Mesothelial cell of epicardium (in vitro differentiated cells): ENCODE results near the gene ADIRF. TPM values are rescaled to one million over a fixed set of nuclear protein-coding genes. Genes with fewer than 3 reads are reported as not detected.
"Not testable (repeated sequence)": the region's sequence is repeated elsewhere in the genome, so short reads cannot be mapped to it uniquely, and the experiment has no call there.

Experiments
- DNase-seq, 2 experiments: peaks; one replicate each; pipeline ENCODE4 v3.0.0; 2021; ENCODE audit warnings: low spot score in 2 of 2; ENCODE audit not compliant: unreplicated experiment in 2 of 2
- H3K27ac Mint-ChIP-seq: 2 replicates; pipeline ENCODE4 v1.8.0; 2021; ENCODE audit warnings: mixed read lengths
- H3K27me3 Mint-ChIP-seq: 2 replicates; pipeline ENCODE4 v1.8.0; 2021; ENCODE audit warnings: low read depth, mixed read lengths
- H3K36me3 Mint-ChIP-seq: 2 replicates; pipeline ENCODE4 v1.8.0; 2021; ENCODE audit warnings: mixed read lengths
- H3K4me1 Mint-ChIP-seq: 2 replicates; pipeline ENCODE4 v1.8.0; 2021; ENCODE audit warnings: mixed read lengths
- H3K4me3 Mint-ChIP-seq: 2 replicates; pipeline ENCODE4 v1.8.0; 2021; ENCODE audit warnings: mild to moderate bottlenecking, moderate library complexity, mixed read lengths
- H3K9me3 Mint-ChIP-seq: 2 replicates; pipeline ENCODE4 v1.8.0; 2021; ENCODE audit warnings: mixed read lengths
- total RNA-seq: library from RNA; stranded (reverse); gene quantifications from 3 replicates; pipeline ENCODE4 v1.2.1, GENCODE V29; 2021
- TF ChIP-seq, protein P1 (sequence below): fragments of 200-600 bp; sonication (generic); IDR thresholded peaks from one replicate; pipeline ENCODE4 v1.5.0; 2021; ENCODE audit warnings: antibody characterized with exemption; ENCODE audit not compliant: unreplicated experiment

The ADIRF gene
- total RNA-seq, 1 donor from 2014 or later = not detected

DNA sequence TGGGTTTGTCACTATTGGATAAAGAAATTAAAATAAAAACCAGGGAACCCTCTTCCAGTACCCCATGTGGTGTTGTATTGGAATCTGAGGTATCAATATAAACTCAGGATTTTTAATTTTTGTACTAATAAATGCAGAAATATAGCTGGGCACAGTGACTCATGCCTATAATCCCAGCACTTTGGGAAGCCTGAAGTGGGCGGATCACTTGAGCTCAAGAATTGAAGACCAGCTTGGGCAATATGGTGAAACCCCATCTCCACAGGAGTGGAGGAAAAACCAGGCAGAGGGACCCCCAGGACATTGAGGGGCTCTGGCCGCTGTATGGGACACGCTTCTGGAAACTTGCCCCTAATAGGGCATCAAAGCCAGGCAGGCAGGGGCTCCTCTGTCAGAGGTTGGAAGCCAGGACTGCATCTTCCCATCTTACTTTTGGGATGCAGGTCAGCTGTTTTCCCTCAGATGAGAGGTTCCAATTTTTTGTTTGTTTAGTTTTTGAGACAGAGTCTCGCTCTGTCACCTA is 11.1 kb downstream of the ADIRF start:
- H3K36me3 Mint-ChIP-seq = no peaks in the 10 kb centered on the region
- TF ChIP-seq, protein P1, sequence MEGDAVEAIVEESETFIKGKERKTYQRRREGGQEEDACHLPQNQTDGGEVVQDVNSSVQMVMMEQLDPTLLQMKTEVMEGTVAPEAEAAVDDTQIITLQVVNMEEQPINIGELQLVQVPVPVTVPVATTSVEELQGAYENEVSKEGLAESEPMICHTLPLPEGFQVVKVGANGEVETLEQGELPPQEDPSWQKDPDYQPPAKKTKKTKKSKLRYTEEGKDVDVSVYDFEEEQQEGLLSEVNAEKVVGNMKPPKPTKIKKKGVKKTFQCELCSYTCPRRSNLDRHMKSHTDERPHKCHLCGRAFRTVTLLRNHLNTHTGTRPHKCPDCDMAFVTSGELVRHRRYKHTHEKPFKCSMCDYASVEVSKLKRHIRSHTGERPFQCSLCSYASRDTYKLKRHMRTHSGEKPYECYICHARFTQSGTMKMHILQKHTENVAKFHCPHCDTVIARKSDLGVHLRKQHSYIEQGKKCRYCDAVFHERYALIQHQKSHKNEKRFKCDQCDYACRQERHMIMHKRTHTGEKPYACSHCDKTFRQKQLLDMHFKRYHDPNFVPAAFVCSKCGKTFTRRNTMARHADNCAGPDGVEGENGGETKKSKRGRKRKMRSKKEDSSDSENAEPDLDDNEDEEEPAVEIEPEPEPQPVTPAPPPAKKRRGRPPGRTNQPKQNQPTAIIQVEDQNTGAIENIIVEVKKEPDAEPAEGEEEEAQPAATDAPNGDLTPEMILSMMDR = no peak
- H3K9me3 Mint-ChIP-seq = no peaks in the 10 kb centered on the region
- no peak overlapping the region for H3K27ac Mint-ChIP-seq
- H3K4me3 Mint-ChIP-seq = no peak overlapping the region
- H3K4me1 Mint-ChIP-seq = peaks cover 9% of the 10 kb centered on the region
- H3K27me3 Mint-ChIP-seq = no peaks in the 10 kb centered on the region
- no peak for DNase-seq

DNA sequence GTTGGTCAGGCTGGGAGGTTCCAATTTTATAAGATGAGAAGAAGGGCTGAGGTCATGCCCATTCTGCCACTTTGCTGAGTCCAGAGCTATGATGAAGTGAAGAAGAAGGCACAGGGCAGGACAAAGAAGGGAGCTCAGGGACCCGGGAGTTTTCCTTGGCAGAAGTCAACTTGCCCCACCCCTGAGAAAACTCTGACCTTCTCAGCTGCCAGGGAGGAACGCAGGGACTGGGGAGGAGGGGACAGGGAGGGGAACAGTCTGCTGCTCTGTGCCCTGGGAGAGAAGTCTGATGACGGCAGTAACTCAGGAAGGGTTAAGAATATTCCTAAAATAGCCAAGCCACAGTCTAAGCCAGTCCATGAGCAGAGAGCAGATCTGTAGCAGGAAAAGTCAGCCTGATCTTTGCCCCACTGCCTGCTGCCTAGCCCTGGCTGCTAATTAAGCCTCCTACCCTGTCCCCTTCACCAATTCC is 11.7 kb downstream of the ADIRF start:
- DNase-seq = no peak
- TF ChIP-seq, protein P1 = no peak
- Mint-ChIP-seq H3K9me3 (no peaks in the 10 kb centered on the region), H3K4me1 (peaks cover 3% of the 10 kb centered on the region), H3K36me3 (no peaks in the 10 kb centered on the region), H3K27me3 (no peaks in the 10 kb centered on the region), H3K27ac (no peak overlapping the region), H3K4me3 (no peak overlapping the region)

DNA sequence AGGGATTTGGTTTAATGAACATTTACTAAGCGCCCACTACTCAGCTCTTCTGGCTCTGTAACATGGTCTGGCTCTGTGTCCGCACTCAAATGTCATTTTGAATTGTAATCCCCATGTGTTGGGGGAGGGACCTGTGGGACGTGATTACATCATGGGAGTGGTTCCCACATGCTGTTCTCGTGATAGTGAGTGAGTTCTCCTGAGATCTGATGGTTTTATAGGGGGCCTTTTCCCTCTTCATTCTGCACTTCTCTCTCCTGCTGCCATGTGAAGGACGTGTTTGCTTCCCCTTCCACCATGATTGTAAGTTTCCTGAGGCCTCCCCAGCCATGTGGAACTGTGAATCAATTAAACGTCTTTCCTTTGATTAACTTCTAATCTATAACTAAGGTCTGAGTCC is 12.7 kb downstream of the ADIRF start:
- H3K27me3 Mint-ChIP-seq, H3K9me3 Mint-ChIP-seq, H3K27ac Mint-ChIP-seq, H3K4me1 Mint-ChIP-seq, DNase-seq, H3K4me3 Mint-ChIP-seq, H3K36me3 Mint-ChIP-seq: not testable (repeated sequence)

DNA sequence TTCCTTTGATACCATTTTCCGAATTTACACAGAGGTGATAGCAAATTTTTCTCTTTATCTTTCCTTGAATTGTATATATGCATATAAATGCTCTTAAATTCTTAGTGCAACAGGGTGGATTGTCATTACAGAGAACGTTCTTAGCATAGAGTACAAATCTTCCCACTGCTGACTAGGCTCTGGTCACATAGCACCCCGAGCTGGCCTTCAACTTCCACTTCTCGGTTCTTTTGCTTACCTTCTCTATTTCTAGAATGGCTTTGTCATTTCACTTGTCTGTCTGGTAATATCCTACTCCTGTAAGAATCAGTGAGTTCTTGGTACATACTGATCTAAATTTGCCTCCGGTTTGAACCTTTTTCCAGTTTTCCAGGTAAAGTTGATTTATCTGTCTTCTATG is 13.4 kb downstream of the ADIRF start:
- DNase-seq = no peak
- Mint-ChIP-seq H3K4me1 (peaks cover 3% of the 10 kb centered on the region), H3K27ac (no peak overlapping the region), H3K36me3 (no peaks in the 10 kb centered on the region), H3K9me3 (no peaks in the 10 kb centered on the region), H3K4me3 (no peak overlapping the region), H3K27me3 (no peaks in the 10 kb centered on the region)
- TF ChIP-seq, protein P1 = no peak

DNA sequence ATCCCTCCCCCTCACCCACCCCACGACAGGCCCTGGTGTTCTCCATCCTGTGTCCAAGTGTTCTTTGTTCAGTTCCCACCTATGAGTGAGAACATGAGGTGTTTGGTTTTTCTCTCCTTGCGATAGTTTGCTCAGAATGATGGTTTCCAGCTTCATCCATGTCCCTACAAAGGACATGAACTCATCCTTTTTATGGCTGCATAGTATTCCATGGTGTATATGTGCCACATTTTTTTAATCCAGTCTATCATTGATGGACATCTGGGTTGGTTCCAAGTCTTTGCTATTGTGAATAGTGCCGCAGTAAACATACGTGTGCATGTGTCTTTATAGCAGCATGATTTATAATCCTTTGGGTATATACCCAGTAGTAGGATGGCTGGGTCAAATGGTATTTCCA is 16.2 kb downstream of the ADIRF start:
- H3K9me3 Mint-ChIP-seq, H3K4me3 Mint-ChIP-seq, DNase-seq, H3K36me3 Mint-ChIP-seq, H3K4me1 Mint-ChIP-seq, H3K27me3 Mint-ChIP-seq, H3K27ac Mint-ChIP-seq: not testable (repeated sequence)

DNA sequence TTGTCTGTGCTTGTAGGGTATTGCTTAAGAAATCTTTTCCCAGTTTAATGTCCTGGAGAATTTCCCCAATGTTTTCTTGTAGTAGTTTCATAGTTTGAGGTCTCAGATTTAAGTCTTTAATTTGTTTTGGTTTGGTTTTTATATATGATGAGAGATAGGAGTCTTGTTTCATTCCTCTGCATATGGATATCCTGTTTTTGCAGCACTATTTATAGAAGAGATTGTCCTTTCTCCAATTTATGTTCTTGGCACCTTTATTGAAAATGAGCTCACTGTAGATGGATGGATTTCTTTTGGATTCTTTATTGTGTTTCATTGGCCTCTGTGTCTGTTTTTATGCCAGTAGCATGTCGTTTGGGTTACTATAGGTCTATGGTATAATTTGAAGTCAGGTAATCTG is 20.2 kb downstream of the ADIRF start:
- Mint-ChIP-seq H3K27me3 (no peaks in the 10 kb centered on the region), H3K4me1 (peaks cover 10% of the 10 kb centered on the region), H3K27ac (no peak overlapping the region), H3K4me3 (no peak overlapping the region), H3K9me3 (no peaks in the 10 kb centered on the region), H3K36me3 (no peaks in the 10 kb centered on the region)
- TF ChIP-seq, protein P1 = no peak
- no peak for DNase-seq

DNA sequence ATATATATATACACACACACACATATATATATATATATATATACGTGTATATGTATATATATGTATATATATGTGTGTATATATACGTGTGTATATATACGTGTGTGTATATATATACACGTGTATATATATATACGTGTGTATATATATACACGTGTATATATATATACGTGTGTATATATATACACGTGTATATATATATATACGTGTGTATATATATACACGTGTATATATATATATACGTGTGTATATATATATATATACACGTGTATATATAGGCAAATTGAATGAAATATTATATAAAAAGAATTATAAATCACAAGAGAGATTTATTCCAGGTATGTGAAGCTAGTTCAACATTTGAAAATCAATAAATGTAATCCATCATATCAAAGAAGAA is 23.1 kb downstream of the ADIRF start:
- DNase-seq, H3K36me3 Mint-ChIP-seq, H3K9me3 Mint-ChIP-seq, H3K4me3 Mint-ChIP-seq, H3K4me1 Mint-ChIP-seq, H3K27ac Mint-ChIP-seq, H3K27me3 Mint-ChIP-seq: not testable (repeated sequence)
